HG03460 (cell line): ENCODE data around the gene SLC25A21.
"Not testable (repeated sequence)": the region's sequence is repeated elsewhere in the genome, so short reads cannot be mapped to it uniquely, and the experiment has no call there.

Experiments
- ATAC-seq: cut with Tn5 transposase; IDR thresholded peaks from one replicate; pipeline ENCODE4 v1.9.1; 2021; ENCODE audit not compliant: unreplicated experiment

SLC25A21 gene

DNA sequence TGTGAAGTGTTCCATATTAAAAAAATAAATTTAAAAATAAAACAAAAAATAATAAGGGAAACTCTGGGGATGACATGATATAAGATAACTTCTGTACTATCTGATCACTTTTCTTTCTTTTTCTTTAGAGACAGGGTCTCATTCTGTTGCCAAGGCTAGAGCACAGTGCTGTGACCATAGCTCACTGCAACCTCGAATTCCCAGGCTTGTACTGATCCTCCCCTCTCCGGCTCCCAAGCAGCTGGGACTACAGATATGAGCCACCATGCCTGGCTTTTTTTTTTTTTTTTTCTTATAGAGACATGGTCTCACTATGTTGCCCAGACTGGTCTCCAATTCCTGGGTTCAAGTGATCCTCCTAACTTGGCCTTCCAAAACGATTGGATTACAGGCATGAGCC is 14.9 kb upstream of the SLC25A21 start:
- ATAC-seq = no peak

DNA sequence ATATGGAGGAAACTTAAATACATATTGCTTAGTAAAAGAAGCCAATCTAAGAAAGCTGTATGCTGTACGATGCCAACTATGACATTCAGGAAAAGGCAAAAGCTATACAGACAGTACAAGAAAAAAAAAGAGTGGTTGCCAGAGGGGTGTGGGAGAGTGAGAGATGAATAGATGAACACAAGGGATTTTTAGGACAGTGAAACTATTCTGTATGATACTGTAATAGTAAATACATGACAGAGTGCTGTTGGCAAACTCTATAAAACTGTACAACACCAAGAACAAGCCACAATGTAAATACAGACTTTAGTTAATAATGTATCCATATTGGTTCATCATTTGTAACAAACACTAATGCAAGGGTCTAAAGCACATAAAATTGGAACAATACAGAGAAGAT is 14.5 kb upstream of the SLC25A21 start:
- ATAC-seq = no peak

DNA sequence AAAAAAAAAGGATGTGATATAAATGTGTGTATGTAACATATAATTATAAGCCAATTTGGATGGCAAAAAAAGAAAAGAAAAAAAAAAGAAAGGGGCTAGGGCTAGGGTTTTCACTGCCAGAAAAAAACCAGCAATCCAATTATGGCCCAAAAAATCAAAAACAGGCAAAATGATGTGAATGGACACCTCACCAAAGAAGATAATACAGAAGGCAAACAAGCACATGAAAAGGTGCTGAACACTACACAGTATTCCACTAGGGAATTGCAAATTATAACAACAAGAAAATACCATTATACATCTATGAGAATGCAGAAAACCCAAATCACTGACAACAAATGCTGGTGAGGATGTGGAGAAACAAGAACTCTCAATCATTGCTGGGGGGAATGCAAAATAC is 13.3 kb upstream of the SLC25A21 start:
- ATAC-seq = no peak

DNA sequence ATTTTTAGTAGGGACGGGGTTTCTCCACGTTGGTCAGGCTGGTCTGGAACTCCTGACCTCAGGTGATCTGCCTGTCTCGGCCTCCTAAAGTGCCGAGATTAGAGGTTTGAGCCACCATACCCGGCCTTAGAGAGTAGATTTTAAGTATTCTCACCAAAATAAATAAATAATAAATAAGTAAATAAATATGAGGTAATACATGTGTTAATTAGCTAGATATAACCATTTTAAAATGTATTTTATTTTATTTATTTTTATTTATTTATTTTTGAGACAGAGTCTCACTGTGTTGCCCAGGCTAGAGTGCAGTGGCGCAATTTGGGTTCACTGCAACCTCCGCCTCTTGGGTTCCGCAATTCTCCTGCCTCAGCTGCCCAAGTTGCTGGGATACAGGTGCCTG is 12.1 kb upstream of the SLC25A21 start:
- not testable (repeated sequence) for ATAC-seq

DNA sequence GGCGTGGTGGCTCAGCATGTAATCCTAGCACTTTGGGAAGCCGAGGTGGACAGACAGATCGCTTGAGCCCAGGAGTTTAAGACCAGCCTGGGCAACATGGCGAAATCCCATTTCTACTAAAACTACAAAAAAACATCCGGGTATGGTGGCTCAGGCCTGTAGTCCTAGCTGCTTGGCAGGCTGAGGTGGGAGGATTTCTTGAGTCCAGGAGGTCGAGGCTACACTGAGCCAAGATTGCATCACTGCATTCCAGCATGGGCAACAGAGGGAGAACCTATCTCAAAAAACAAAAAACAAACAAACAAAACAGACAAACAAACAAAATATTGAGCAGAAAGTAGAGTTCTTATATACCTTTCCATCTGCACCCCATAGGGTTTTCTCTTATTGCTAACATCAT is 9.0 kb upstream of the SLC25A21 start:
- ATAC-seq = no peak

DNA sequence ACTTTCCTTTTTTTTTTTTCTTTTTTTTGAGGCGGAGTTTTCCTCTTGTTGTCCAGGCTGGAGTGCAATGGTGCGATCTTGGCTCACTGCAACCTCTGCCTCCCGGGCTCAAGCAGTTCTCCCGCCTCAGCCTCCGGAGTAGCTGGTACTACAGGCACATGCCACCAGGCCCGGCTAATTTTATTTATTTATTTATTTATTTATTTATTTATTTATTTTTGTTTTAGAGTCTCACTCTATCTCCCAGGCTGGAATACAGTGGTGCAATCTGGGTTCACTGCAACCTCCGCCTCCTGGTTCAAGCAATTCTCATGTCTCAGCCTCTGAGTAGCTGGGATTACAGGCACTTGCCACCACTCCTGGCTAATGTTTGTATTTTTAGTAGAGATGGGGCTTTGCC is 8.5 kb upstream of the SLC25A21 start:
- not testable (repeated sequence) for ATAC-seq

DNA sequence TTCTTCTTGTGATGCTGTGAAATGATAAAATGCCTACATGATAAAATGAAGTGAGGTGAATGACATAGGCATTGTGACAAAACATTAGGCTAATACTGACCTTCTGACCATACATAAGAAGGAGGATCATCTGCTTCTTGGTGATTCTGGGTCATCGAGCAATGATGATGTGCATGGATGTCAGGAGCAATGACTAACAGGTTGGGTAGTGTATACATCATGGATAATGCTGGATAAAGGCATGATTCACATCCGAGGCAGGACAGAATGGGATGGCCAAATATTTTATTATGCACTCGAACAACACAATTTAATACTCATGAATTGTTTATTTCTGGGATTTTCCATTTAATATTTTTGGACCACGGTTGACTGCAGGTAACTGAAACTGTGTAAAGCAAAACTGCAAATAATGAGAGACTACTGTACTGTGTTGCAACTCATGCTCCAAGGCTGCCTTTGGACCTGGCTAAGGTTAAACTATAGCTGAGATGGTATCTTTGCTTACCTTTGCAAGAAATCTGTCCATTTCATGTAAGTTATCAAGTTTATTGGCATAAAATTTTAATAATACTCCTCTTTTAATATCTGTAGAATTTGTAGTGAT is 7.6 kb upstream of the SLC25A21 start:
- no peak for ATAC-seq

DNA sequence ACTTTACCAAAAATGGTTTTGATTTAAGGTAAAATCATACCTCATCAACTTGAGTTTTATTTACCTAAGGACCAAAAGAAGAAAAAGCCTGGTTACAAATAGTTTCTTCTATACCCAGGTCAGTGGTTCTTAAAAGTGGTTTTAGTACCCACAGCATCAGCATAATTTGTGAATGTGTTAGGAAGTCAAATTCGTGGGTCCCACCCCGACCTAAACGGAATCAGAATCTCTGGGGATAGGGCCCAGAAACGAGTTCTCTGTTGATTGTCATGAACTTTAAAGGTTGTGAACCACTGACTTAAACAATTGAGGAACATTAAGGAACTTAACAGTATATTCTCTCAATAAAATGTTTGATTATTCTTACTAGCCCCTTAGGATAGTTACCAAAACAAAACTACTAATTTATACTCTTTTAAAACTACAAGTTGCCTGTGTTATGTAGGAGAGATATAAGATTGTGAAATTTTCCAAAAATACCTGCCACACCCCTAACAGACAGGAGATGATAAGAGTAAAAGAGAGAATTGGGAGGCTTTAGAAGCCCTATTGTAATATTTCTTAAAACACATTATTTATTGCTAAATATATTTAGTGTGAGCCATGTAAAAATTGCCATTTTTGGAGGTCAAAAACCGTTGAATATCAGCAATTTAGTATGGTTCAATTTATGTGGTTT is 669 bp upstream of the SLC25A21 start:
- no peak for ATAC-seq

DNA sequence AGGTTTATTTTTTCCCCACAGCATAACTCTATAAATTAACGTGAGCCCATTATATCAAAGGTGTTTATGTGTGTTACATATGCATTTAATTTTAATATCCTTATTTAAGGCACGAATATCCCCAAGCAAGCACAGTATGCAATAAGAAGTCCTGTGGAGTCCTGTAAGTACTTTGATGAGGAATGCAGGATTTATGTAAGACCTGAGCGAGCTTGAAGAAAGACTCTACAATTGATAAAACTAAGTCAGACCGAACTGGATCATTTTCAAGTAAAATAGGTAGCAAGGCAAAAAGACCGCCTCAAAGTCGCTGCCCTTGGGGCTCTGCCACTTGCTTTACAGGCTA is 755 bp downstream of the SLC25A21 start:
- ATAC-seq = no peak

DNA sequence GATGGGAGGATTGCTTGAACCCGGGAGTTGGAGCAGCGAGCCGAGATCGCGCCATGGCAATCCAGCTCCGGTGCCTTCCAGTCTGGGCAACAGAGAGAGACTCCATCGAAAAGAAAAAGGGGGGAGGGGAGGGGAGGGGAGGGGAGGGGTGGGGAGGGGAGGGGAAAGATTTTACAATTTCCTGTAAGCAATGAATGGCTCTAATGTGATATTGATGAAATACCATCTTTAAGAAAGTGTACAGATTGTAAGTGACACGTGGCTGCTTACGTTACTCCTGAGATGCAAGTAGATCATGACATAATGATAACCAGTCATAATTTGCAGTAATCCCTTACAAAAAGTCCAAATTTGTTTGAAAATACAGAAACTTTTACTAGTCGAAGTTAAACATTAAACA is 1.4 kb downstream of the SLC25A21 start:
- no peak for ATAC-seq

DNA sequence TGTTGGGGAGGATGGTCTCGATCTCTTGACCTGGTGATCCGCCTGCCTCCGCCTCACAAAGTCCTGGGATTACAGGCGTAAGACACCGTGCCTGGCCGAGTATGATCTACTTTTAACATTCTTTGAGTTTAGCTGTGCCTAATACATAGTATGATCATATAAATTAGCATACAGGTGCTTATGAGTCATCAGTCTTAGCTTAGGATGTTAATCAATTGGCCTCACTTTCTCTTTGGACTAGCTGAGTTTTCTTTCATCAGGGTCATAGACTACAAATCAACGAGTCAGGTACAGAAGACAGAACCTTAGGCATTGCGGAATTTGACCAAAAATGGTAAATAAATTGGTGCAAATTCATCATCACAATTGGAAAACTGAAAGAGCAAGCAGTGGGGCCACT is 2.2 kb downstream of the SLC25A21 start:
- ATAC-seq = no peak

DNA sequence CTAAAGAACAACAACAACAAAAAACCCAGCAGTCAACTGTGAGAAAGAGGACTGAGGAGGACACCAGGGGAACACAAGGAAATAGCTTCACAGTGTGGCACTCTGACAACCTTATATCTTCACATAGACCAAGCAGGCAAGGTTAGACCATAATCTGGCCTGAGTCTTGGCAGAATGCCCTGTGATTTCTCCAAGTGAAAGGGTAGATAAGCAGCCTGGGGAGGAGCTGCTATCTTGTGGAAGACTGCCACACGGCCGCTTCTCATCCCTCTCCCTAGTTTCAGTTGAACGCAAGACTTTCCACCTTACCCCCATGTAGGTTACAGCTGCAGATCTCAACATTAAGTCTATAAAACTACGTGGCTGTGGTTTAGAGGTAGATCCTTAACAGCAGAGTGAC is 3.7 kb downstream of the SLC25A21 start:
- ATAC-seq = no peak

DNA sequence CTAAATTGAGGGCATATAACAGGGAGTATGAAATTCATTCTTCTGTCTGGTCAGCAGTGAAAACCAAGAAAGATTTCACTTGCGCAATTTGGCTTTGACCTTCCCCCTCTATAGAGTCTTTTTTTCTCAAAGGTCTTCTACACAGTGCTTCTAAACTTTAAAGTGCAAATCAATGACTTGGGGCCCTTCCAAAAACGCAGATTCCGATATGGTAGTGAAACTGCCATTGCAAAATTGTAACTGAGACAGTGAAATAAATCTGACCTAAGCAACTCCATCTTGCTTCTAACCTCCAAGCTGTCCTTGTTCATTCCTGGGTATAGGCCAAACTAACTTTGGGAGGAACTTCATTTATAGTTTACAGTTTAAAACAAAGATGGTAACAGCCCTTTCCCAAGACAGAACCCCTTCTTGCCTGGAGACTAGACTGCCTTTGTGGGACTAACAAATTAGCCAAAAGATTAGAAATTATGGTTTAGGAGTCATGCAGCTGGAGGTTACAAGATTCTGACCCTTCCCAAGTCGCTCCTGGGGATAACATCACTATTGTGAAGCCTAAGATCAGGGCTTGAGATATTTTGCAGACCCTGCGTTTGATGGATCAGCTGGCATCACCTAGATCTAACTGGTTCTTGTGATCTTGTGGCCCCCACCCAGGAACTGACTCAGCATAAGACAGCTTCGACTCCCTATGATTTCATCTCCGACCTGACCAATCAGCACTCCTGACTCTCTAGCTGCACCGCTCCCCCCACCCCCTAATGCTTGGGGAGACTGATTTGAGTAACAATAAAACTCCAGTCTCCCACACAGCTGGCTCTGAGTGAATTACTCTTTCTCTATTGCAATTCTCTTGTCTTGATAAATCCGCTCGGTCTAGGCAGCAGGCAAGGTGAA is 5.0 kb downstream of the SLC25A21 start:
- no peak for ATAC-seq

DNA sequence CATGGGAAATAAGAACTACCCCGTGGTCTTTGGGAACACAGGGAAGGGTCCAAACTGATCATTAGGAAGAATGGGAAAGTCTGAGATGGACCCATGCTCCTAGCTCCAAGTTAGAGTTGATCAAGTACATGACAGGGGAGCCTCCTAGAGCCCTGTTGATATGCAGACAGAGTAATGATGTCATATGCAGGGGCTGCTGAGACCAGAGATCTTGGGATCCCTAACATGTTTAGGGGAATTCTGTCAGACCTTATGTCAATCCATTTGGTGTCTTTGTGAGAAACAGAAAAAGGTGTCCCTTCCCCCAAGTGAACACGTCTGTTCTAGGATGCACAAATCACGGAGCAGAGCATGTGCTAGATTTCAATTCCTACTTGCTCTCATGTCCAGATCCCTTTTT is 6.6 kb downstream of the SLC25A21 start:
- ATAC-seq = no peak

DNA sequence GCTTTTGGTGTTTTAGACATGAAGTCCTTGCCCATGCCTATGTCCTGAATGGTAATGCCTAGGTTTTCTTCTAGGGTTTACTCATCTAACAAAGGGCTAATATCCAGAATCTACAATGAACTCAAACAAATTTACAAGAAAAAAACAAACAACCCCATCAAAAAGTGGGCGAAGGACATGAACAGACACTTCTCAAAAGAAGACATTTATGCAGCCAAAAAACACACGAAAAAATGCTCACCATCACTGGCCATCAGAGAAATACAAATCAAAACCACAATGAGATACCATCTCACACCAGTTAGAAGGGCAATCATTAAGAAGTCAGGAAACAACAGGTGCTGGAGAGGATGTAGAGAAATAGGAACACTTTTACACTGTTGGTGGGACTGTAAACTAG is 10.1 kb downstream of the SLC25A21 start:
- ATAC-seq = not testable (repeated sequence)

DNA sequence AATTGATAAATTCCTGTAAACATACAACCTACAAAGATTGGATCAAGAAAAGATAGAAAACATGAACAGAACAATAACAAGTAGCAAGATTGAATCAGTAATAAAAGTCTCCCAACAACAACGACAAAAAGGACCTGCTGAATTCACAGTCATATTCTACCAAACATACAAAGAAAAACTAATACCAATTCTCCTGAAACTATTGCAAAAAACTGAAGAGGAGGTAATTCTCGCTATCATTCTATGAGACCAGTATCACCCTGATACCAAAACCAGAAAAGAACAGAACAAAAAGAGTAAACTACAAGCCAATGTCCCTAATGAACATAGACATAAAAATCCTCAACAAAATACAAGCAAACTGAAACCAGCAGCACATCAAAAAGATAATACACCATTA is 14.4 kb downstream of the SLC25A21 start:
- ATAC-seq = no peak

DNA sequence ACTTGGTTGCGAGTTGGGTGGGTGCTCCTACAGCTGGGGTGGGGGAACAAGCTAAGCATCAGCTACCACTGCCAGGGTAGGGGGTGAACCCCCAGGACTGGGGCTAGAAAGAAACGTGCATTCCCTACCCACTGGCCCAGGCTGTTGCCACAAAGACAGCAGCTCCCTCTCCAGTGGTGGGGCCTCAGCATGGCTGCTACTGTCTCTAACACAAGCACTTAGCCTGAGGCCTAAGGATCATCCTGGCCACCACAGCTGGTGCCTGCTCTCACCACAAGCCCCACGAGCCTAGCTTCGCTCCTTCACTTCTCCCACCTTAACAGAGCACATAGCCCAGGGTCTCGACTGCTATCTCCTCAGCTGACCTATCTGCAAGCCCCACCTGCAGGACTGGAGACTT is 18.9 kb downstream of the SLC25A21 start:
- ATAC-seq = no peak

DNA sequence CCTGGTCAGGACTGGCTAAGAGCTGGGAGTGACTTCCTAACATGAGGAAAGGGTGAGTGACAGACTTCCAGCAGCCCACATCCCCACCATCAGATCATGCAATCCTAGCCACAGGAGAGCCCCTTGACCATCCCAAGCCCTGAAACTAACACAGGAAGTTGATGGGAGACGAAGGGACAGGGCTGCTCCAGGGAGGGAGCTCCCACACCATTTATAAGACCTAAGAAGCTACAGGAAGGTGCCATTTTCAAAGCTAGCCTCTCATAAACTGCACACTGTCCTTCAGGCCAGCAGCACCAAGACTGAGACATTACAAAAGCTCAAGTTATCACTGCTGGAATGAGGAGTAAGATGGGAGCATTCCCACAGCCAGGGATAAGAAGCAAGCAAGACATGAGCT is 19.4 kb downstream of the SLC25A21 start:
- no peak for ATAC-seq

DNA sequence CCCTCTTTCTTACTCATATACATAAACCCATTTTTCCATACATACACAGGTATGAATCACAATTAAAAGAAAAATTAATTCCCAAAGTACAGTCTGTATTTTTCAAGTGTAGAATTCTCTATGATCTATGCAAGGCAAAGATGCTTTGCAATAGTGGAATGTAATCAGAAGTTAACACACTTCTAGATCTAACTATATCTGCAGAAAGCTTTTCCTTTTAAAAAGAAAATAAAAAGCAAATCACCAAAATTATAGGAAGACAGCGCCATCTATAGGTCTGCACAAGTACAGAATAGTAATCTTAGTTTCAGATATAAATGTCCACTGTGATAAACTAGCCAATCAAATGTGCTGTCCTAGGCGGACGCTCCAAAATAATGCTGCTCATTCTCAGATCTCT is 22.0 kb downstream of the SLC25A21 start:
- ATAC-seq = no peak

DNA sequence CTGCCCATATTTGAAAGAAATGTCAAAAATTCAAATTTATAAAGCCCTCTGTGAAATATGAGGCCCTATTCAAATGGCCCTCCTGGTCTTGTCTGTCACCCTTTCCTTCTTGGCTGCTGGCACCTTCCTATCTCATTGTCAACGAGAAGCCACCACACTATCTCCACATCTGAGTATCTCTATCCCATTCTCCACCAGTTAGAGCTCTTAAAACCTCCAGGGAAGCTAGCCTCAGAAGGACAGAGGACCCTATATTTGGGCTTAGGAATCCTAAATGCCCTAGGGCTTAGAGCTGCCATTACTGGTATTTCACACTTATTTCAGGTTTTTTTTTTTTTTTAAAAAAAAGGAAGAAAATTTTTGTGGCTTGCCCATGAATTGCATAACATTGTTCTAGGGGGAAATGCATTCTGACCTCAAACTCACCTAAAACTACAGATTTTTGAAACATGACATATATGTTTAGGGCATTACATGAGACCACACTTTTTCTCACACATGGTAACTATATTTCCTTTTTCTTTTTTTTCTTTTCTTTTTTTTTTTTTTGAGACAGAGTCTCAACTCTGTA is 25.0 kb downstream of the SLC25A21 start:
- ATAC-seq = no peak

DNA sequence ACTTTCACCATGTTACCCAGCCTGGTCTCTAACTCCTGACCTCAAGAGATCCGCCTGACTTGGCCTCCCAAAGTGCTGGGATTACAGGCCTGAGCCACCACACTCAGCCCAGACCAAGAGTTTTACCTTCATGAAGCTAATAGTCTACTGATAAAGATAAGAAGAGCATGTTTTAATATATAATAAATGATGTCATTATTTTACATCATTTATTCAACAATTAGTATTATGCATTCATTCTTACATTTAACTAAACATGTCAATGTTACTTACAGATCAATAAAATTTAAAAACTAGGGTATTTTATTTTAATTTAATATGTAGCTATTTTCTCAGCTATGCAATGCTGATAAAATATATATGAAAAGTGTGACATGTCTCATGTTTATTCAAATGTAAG is 26.0 kb downstream of the SLC25A21 start:
- not testable (repeated sequence) for ATAC-seq

DNA sequence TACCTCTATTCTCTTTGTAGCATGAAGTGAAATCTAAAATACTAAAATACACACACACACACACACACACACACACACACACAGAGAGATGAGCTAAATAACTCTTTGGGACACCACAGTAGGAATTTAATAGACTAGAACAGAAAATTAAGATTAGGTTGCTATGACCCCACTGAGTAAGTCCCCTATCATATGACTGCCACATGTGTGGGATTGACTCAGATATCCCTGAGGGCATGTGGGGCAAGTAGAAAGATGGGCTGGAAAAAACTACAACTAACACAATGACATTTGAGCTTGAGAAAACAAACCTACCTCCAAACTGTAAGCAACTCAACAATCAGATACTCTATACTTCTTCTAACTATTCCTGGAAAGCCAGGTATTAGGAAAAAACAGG is 27.0 kb downstream of the SLC25A21 start:
- ATAC-seq = no peak
